K562 (cell line): Measurements from ENCODE around the gene TBC1D1. TPM values are rescaled to one million over a fixed set of nuclear protein-coding genes. Genes with fewer than 3 reads are reported as not detected.

ENCODE experiments used
- ATAC-seq: fragments of 200-7000 bp; cut with Tn5 transposase; 3 replicates; pipeline ENCODE4 v1.9.1; 2020; ENCODE audit warnings: moderate library complexity
- BruUV-seq: library from RNA; stranded (reverse); fragments of 400-500 nt; replicated peaks from 2 replicates; lab custom pipeline; 2021; lab: Mats Ljungman, UMichigan
- CTCF ChIA-PET: fragments of 300-600 bp; formaldehyde crosslinking; extraction: SDS; loops from one replicate; lab custom pipeline; 2021; ENCODE audit warnings: low intra/inter-chr PET ratio; lab: Yijun Ruan, JAX
- POLR2A ChIA-PET: fragments of 300-600, 350-650 bp; sonication (Branson Sonifier 250); formaldehyde crosslinking; extraction: SDS; loops from one replicate; lab custom pipeline; 2021; ENCODE audit warnings: antibody characterized with exemption, inconsistent platforms; lab: Yijun Ruan, JAX
- DNase-seq, 4 experiments: peaks; one replicate each; pipeline versions ENCODE4 v3.0.0 to v3.0.0-alpha.2; 2011 to 2018; ENCODE audit warnings: low spot score in 3 of 4, mixed read lengths in 3 of 4; ENCODE audit errors: extremely low read depth in 1 of 4
- FAIRE-seq: peaks from 2 replicates; lab custom pipeline; 2011; peaks lifted over from hg19 to GRCh38; lab: Jason Lieb, UNC
- H2AFZ ChIP-seq: 2 replicates; pipeline ENCODE4 v1.6.0; 2011; ENCODE audit warnings: low read depth, low read length, control low read depth, inconsistent platforms
- H3K27ac ChIP-seq: fragments of 200-600 bp; 3 replicates; pipeline ENCODE4 v1.8.0; 2011; ENCODE audit warnings: low read depth, mild to moderate bottlenecking, control low read depth, inconsistent platforms, low read length, moderate library complexity, mixed read lengths; ENCODE audit errors: extremely low read depth
- H3K27me3 ChIP-seq, 2 experiments: fragments of 300-600 bp in 1 of 2; 2 replicates in 1 of 2; 3 replicates in 1 of 2; pipeline versions ENCODE4 v1.6.0 to v1.8.0; 2011; ENCODE audit warnings: inconsistent platforms in 2 of 2, low read length in 2 of 2, mild to moderate bottlenecking in 1 of 2, mixed read lengths in 1 of 2, moderate library complexity in 1 of 2; ENCODE audit not compliant: control insufficient read depth in 2 of 2, insufficient read depth in 2 of 2
- H3K36me3 ChIP-seq: fragments of 300-600 bp; 3 replicates; pipeline ENCODE4 v1.8.0; 2011; ENCODE audit warnings: mild to moderate bottlenecking, low read length, inconsistent platforms; ENCODE audit not compliant: control insufficient read depth, insufficient read depth
- H3K4me1 ChIP-seq, 2 experiments: fragments of 200-600 bp in 1 of 2; replicated peaks in 1 of 2; 2 replicates in 1 of 2; 3 replicates in 1 of 2; pipeline versions ENCODE4 v1.5.1 to v1.8.0; 2011; ENCODE audit warnings: inconsistent platforms in 2 of 2, low read length in 2 of 2, mild to moderate bottlenecking in 1 of 2, mixed read lengths in 1 of 2, moderate library complexity in 1 of 2; ENCODE audit not compliant: control insufficient read depth in 2 of 2, insufficient read depth in 2 of 2
- H3K4me2 ChIP-seq: 2 replicates; pipeline ENCODE4 v1.6.1; 2011; ENCODE audit warnings: low read length, control low read depth, inconsistent platforms, mixed read lengths; ENCODE audit not compliant: insufficient read depth
- H3K4me3 ChIP-seq: fragments of 200-600 bp; sonication (generic), shearing (Covaris generic); 2 replicates; pipeline ENCODE4 v1.5.1; 2016; ENCODE audit warnings: control low read depth, inconsistent platforms
- H3K79me2 ChIP-seq: fragments of 200-600 bp; 3 replicates; pipeline ENCODE4 v1.8.0; 2011; ENCODE audit warnings: low read length, inconsistent platforms; ENCODE audit not compliant: control insufficient read depth, insufficient read depth
- H3K9ac ChIP-seq, 2 experiments: 2 replicates each; pipeline versions ENCODE4 v1.6.0 to v1.6.1; 2011; ENCODE audit warnings: low read depth in 2 of 2, low read length in 2 of 2, control low read depth in 1 of 2, inconsistent platforms in 1 of 2, mild to moderate bottlenecking in 1 of 2, mixed read lengths in 1 of 2; ENCODE audit not compliant: insufficient read depth in 1 of 2
- H3K9me1 ChIP-seq: one replicate; pipeline ENCODE4 v1.6.0; 2011; ENCODE audit warnings: inconsistent platforms, mild to moderate bottlenecking, low read length, moderate library complexity; ENCODE audit not compliant: control insufficient read depth, insufficient read depth
- H3K9me3 ChIP-seq: replicated peaks from 2 replicates; pipeline ENCODE4 v1.5.1; 2011; ENCODE audit warnings: low read depth, low read length, inconsistent platforms; ENCODE audit not compliant: control insufficient read depth, insufficient read depth
- H4K20me1 ChIP-seq: replicated peaks from 2 replicates; pipeline ENCODE4 v1.6.1; 2011; ENCODE audit warnings: low read length, inconsistent platforms, mixed read lengths; ENCODE audit not compliant: control insufficient read depth, insufficient read depth
- ELF1 ChIP-seq: fragments of 200-800 bp; sonication (Bioruptor generic); IDR thresholded peaks from 2 replicates; pipeline ENCODE4 v1.6.1; 2016; ENCODE audit warnings: missing genetic modification characterization, missing compliant biosample characterization
- HNRNPL ChIP-seq: fragments of 200-400 bp; formaldehyde crosslinking; IDR thresholded peaks from 2 replicates; pipeline ENCODE4 v1.6.1; 2017; ENCODE audit warnings: low read depth, mild to moderate bottlenecking, low read length
- NR2C2 ChIP-seq, 2 experiments: fragments of 200-800 bp in 1 of 2; sonication (Bioruptor generic) in 1 of 2; sonication (generic) in 1 of 2; formaldehyde crosslinking in 1 of 2; IDR thresholded peaks; 2 replicates each; pipeline versions ENCODE4 v1.6.1 to v1.8.0; 2016 to 2022; ENCODE audit warnings: mild to moderate bottlenecking in 1 of 2, missing compliant biosample characterization in 1 of 2, missing genetic modification characterization in 1 of 2, missing genetic modification reagents in 1 of 2
- PCBP1 ChIP-seq: fragments of 200-400 bp; formaldehyde crosslinking; IDR thresholded peaks from 2 replicates; pipeline ENCODE4 v1.6.1; 2018; ENCODE audit warnings: mild to moderate bottlenecking, low read depth, low read length; ENCODE audit not compliant: poor library complexity, severe bottlenecking
- PHF8 ChIP-seq: fragments of 200-600 bp; sonication (generic); IDR thresholded peaks from 2 replicates; pipeline ENCODE4 v1.6.1; 2012; ENCODE audit warnings: mixed run types, mild to moderate bottlenecking, inconsistent platforms, low read length, moderate library complexity, borderline replicate concordance
- RBM14 ChIP-seq: fragments of 200-400 bp; formaldehyde crosslinking; IDR thresholded peaks from 2 replicates; pipeline ENCODE4 v1.6.1; 2018; ENCODE audit warnings: low read depth, mild to moderate bottlenecking, low read length, moderate library complexity, borderline replicate concordance; ENCODE audit not compliant: insufficient read depth
- TCF7L2 ChIP-seq: fragments of 150-350 bp; IDR thresholded peaks from 2 replicates; pipeline ENCODE4 v1.6.1; 2016; ENCODE audit warnings: low read depth, mild to moderate bottlenecking, low read length, moderate library complexity
- ZFP1 ChIP-seq: fragments of 450-650 bp; formaldehyde crosslinking; IDR thresholded peaks from 2 replicates; pipeline ENCODE4 v1.4.0; 2020; ENCODE audit warnings: mild to moderate bottlenecking, mixed read lengths
- WGBS: fragments of 100-300 bp; shearing (Covaris generic); methylation state at CpG from one replicate; pipeline ENCODE4 v1.1.6; 2016; ENCODE audit warnings: low coverage, mixed read lengths; ENCODE audit not compliant: insufficient coverage; ENCODE audit errors: missing lambda C conversion rate; 5-methylcytosine and 5-hydroxymethylcytosine counted together
- in situ Hi-C: fragments of 300-500 bp; cut with MboI; formaldehyde crosslinking; loops from 4 replicates; pipeline ENCODE4 v1.15.0; 2018; ENCODE audit warnings: inconsistent platforms, mixed read lengths
- intact Hi-C: fragments of 100-400 bp; cut with micrococcal nuclease; formaldehyde crosslinking; loops from 2 replicates; pipeline ENCODE4 v1.14.2; 2022
- polyA plus RNA-seq, 8 experiments: library from polyadenylated mRNA; depleted of rRNA in 4 of 8; stranded (reverse) in 5 of 8; unstranded in 3 of 8; fragments of >200 nt; fragmentation: Nextera tagmentation in 2 of 8; fragmentation: Illumina TruSeq in 1 of 8; extraction: Ambion mirVana in 2 of 8; extraction: Trizol in 1 of 8; gene quantifications; 2 replicates each; pipeline versions ENCODE4 v1.2.1 to v1.2.3, GENCODE V29; 2011 to 2014; ENCODE audit warnings: inconsistent platforms in 1 of 8, missing spikeins in 1 of 8
- total RNA-seq, 7 experiments: library from RNA; depleted of rRNA in 6 of 7; stranded (reverse); fragments of >200 nt in 6 of 7; fragmentation: Illumina TruSeq in 2 of 7; extraction: Trizol in 2 of 7; gene quantifications; 2 replicates each; pipeline versions ENCODE4 v1.2.1 to v1.2.3, GENCODE V29; 2011 to 2021; ENCODE audit warnings: low replicate concordance in 1 of 7
- TF ChIP-seq, protein P1 (sequence below): fragments of 150-350 bp; conservative IDR thresholded peaks from 2 replicates; pipeline ENCODE4 v1.6.1; 2014; ENCODE audit warnings: low read length
- TF ChIP-seq, protein P2 (sequence below): fragments of 450-650 bp; IDR thresholded peaks from 2 replicates; pipeline ENCODE4 v1.7.1; 2018; ENCODE audit warnings: mild to moderate bottlenecking, low read depth; ENCODE audit not compliant: partially characterized antibody
- TF ChIP-seq, protein P3 (sequence below), 2 experiments: fragments of 150-350 bp in 1 of 2; IDR thresholded peaks; 2 replicates each; pipeline ENCODE4 v1.6.1; 2012 to 2016; ENCODE audit warnings: low read depth in 2 of 2, low read length in 2 of 2, mild to moderate bottlenecking in 1 of 2, moderate library complexity in 1 of 2

TBC1D1 gene
- total and polyA plus RNA-seq, 9 of the 15 experiments (the other 6 are each of a cell fraction or from before 2014, with no cell fraction given): 0.59 to 14.2 (median 8.8) TPM

DNA sequence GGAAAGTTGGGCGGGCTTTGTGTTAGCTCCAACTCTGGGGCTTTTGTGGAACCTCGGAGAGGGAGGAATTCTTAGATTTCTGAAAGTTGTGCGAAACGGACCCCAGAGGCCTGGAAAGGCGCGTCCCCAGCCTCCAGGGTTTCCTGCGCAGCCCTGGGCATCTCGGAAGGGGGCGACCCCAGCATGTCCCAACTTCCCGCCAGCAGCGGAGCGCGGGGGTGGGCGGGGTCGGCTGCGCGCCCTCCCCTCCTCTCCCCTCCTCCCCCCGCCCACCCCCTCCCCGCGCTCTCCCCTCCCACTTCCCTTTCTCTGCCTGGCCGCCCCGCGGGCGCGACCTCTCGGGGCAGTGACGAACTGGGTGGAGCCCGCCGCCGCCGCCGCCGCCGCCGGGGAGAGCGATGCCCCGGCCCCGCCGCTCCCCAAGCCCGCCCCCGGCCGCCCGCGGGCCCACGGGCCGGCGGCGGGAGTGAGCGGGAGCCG is 86.1 kb downstream of the TBC1D1 start:
- no TSS peak for BruUV-seq
- POLR2A ChIA-PET: no interaction called here
- peak overlapping the region; percentile 83 for H2AFZ ChIP-seq
- in situ Hi-C loops: no loop called here
- peak overlapping the region; percentile 60 for H3K4me3 ChIP-seq
- CTCF ChIA-PET: interaction anchor here (0.7 to 1.7 kb wide), 2 partner anchors 174 to 371 kb away, joined by 3 to 4 read pairs; no protein-coding TSS in a partner anchor
- no peaks in the 10 kb centered on the region for H4K20me1 ChIP-seq
- DNase-seq: peak; percentile 80 to 92 (median 88)
- H3K4me1 ChIP-seq: peaks cover 0 to 10% of the 10 kb centered on the region in 2 experiments; a peak in 3 of 5 replicates
- H3K9ac ChIP-seq: peak overlapping the region; percentile 58 to 89
- FAIRE-seq: no peak
- H3K9me1 ChIP-seq: no peaks in the 10 kb centered on the region
- ATAC-seq: peak; percentile 94
- no peak overlapping the region for H3K27ac ChIP-seq
- H3K79me2 ChIP-seq: no peaks in the 10 kb centered on the region
- H3K4me2 ChIP-seq: peak overlapping the region; percentile 63; the same call in 1 of the 2 replicates
- no peaks in the 10 kb centered on the region for H3K9me3 ChIP-seq
- WGBS: 6% methylated on average over 10 of the region's 50 CpGs
- intact Hi-C loops: loop anchor here (5.0 kb wide), 1 partner anchor 175 kb away; no protein-coding TSS in a partner anchor
- H3K36me3 ChIP-seq: no peaks in the 10 kb centered on the region
- H3K27me3 ChIP-seq: peaks cover 21 to 27% of the 10 kb centered on the region in 2 experiments; a peak in 4 of 5 replicates
- TF ChIP-seq HNRNPL (0 out of 2 replicates have a peak, but pooled peaks have one; percentile 4), ZFP1 (CRISPR knock-in tag) (no peak), NR2C2 (CRISPR knock-in tag; IDR thresholded peaks at IDR 0.05) (no peak), NR2C2 (tag; IDR thresholded peaks at IDR 0.05) (peak; percentile 72; the same call in 1 of the 2 replicates), RBM14 (no peak), PCBP1 (peak; percentile 28), TCF7L2 (no peak), ELF1 (tag) (0 out of 2 replicates have a peak, but pooled peaks have one; percentile 34), PHF8 (peak; percentile 34; the same call in 1 of the 2 replicates)
- TF ChIP-seq, protein P1, sequence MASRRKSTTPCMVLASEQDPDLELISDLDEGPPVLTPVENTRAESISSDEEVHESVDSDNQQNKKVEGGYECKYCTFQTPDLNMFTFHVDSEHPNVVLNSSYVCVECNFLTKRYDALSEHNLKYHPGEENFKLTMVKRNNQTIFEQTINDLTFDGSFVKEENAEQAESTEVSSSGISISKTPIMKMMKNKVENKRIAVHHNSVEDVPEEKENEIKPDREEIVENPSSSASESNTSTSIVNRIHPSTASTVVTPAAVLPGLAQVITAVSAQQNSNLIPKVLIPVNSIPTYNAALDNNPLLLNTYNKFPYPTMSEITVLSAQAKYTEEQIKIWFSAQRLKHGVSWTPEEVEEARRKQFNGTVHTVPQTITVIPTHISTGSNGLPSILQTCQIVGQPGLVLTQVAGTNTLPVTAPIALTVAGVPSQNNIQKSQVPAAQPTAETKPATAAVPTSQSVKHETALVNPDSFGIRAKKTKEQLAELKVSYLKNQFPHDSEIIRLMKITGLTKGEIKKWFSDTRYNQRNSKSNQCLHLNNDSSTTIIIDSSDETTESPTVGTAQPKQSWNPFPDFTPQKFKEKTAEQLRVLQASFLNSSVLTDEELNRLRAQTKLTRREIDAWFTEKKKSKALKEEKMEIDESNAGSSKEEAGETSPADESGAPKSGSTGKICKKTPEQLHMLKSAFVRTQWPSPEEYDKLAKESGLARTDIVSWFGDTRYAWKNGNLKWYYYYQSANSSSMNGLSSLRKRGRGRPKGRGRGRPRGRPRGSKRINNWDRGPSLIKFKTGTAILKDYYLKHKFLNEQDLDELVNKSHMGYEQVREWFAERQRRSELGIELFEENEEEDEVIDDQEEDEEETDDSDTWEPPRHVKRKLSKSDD: no peak
- TF ChIP-seq, protein P2, sequence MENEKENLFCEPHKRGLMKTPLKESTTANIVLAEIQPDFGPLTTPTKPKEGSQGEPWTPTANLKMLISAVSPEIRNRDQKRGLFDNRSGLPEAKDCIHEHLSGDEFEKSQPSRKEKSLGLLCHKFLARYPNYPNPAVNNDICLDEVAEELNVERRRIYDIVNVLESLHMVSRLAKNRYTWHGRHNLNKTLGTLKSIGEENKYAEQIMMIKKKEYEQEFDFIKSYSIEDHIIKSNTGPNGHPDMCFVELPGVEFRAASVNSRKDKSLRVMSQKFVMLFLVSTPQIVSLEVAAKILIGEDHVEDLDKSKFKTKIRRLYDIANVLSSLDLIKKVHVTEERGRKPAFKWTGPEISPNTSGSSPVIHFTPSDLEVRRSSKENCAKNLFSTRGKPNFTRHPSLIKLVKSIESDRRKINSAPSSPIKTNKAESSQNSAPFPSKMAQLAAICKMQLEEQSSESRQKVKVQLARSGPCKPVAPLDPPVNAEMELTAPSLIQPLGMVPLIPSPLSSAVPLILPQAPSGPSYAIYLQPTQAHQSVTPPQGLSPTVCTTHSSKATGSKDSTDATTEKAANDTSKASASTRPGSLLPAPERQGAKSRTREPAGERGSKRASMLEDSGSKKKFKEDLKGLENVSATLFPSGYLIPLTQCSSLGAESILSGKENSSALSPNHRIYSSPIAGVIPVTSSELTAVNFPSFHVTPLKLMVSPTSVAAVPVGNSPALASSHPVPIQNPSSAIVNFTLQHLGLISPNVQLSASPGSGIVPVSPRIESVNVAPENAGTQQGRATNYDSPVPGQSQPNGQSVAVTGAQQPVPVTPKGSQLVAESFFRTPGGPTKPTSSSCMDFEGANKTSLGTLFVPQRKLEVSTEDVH: peak; percentile 41
- TF ChIP-seq, protein P3, sequence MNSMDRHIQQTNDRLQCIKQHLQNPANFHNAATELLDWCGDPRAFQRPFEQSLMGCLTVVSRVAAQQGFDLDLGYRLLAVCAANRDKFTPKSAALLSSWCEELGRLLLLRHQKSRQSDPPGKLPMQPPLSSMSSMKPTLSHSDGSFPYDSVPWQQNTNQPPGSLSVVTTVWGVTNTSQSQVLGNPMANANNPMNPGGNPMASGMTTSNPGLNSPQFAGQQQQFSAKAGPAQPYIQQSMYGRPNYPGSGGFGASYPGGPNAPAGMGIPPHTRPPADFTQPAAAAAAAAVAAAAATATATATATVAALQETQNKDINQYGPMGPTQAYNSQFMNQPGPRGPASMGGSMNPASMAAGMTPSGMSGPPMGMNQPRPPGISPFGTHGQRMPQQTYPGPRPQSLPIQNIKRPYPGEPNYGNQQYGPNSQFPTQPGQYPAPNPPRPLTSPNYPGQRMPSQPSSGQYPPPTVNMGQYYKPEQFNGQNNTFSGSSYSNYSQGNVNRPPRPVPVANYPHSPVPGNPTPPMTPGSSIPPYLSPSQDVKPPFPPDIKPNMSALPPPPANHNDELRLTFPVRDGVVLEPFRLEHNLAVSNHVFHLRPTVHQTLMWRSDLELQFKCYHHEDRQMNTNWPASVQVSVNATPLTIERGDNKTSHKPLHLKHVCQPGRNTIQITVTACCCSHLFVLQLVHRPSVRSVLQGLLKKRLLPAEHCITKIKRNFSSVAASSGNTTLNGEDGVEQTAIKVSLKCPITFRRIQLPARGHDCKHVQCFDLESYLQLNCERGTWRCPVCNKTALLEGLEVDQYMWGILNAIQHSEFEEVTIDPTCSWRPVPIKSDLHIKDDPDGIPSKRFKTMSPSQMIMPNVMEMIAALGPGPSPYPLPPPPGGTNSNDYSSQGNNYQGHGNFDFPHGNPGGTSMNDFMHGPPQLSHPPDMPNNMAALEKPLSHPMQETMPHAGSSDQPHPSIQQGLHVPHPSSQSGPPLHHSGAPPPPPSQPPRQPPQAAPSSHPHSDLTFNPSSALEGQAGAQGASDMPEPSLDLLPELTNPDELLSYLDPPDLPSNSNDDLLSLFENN (IDR thresholded peaks at IDR 0.05; ENCODE audit: low read depth in 2 of 2, low read length in 2 of 2): no peak
